ENCODE results near the gene PRKCA. TPM values are rescaled to one million over a fixed set of nuclear protein-coding genes. Genes with fewer than 3 reads are reported as not detected.

PRKCA gene
- total RNA-seq, 1 donor from 2014 or later: 16.4 TPM

- no peaks in the 10 kb centered on the region for H3K27me3 Mint-ChIP-seq
- no peak overlapping the region for H3K27ac Mint-ChIP-seq
- H3K9me3 Mint-ChIP-seq (ENCODE audit: low read depth): no peaks in the 10 kb centered on the region
- DNase-seq (ENCODE audit: low spot score, unreplicated experiment): no peak
- H3K4me3 Mint-ChIP-seq (ENCODE audit: low read depth): no peak overlapping the region
- H3K4me1 Mint-ChIP-seq (ENCODE audit: low read depth): no peaks in the 10 kb centered on the region
- peaks cover 1% of the 10 kb centered on the region for H3K36me3 Mint-ChIP-seq (ENCODE audit: insufficient read depth)
- TF ChIP-seq, protein P1, sequence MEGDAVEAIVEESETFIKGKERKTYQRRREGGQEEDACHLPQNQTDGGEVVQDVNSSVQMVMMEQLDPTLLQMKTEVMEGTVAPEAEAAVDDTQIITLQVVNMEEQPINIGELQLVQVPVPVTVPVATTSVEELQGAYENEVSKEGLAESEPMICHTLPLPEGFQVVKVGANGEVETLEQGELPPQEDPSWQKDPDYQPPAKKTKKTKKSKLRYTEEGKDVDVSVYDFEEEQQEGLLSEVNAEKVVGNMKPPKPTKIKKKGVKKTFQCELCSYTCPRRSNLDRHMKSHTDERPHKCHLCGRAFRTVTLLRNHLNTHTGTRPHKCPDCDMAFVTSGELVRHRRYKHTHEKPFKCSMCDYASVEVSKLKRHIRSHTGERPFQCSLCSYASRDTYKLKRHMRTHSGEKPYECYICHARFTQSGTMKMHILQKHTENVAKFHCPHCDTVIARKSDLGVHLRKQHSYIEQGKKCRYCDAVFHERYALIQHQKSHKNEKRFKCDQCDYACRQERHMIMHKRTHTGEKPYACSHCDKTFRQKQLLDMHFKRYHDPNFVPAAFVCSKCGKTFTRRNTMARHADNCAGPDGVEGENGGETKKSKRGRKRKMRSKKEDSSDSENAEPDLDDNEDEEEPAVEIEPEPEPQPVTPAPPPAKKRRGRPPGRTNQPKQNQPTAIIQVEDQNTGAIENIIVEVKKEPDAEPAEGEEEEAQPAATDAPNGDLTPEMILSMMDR (IDR thresholded peaks at IDR 0.05; ENCODE audit: unreplicated experiment): no peak
Measured at GRCh38 chr17:66515974-66516373, 213.6 kb downstream of the PRKCA start.

DNA sequence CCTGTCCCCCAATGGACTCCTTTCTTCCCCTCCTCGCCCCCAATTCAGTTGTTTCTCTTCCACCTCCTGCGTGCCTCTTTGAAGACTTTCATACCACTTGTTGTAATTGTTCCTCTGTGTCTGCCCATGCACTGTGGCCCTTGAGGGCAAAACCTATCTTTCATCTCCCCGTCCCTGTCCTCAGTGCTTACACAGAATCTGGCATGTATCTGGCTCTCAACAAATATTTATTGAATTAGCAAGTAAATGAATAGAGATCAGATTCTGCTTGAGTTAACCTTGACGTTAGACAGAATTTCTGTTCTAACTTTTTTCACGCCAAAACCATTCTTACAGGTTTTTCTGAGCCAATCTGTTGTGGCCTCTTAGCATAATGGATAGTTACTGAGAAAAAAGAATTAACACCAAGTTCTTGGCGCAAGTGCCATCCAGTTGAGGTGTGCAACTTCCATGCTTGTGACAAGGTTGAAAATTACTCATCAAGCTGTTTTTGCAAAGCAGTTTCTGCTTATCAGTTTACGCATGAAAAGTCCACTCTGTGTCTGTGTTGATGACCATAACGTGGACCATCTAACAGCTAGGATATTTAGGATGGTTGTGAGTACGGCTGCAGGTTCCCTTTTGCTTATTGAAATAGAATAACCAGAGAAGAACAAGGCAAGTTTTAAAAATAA is 215.1 kb downstream of the PRKCA start:
- Mint-ChIP-seq H3K27me3 (no peaks in the 10 kb centered on the region), H3K27ac (no peak overlapping the region), H3K4me1 (ENCODE audit: low read depth) (no peaks in the 10 kb centered on the region), H3K4me3 (ENCODE audit: low read depth) (no peak overlapping the region), H3K36me3 (ENCODE audit: insufficient read depth) (peaks cover 1% of the 10 kb centered on the region), H3K9me3 (ENCODE audit: low read depth) (no peaks in the 10 kb centered on the region)
- TF ChIP-seq, protein P1 (IDR thresholded peaks at IDR 0.05; ENCODE audit: unreplicated experiment): no peak
- no peak for DNase-seq (ENCODE audit: low spot score, unreplicated experiment)

DNA sequence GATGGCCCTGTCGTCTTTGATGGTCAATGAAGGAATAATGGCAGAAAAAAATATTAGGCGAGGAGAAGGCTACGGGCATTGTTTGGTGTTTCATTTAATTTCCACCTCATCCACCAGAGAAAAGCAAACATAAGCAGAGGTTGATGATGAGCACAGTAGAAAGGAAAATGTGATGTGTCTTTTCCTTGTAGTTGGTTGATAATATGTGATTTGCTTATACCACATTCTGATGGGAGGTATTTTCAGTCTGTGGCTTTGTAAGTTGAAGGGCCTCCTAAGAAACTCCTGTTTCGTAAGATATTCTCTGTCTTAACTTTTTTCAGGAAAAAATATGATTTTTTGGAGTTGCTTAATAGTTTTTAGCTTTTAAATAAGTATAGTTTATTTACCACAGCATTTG is 215.7 kb downstream of the PRKCA start:
- TF ChIP-seq, protein P1 (IDR thresholded peaks at IDR 0.05; ENCODE audit: unreplicated experiment): no peak

DNA sequence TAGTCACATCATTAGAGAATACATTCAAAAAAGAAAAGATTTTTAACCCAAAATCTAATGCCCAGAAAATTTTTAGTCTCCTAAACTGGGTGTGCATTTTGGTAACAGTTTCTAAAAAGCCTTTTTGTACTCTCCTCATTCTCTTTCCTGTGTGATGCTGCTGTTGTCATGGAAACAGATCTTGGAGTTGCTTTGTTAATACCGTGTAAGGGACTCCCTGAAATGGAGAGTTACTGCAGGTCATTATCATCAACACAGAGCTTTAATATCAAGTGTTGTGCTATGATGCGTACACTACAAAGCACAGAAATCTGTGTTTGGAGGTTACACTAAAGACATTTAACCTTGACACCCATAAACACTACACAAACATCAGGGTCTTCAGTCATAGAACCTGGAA is 216.3 kb downstream of the PRKCA start:
- Mint-ChIP-seq H3K27ac (no peak overlapping the region), H3K36me3 (ENCODE audit: insufficient read depth) (peaks cover 1% of the 10 kb centered on the region), H3K27me3 (no peaks in the 10 kb centered on the region), H3K4me1 (ENCODE audit: low read depth) (peaks cover 5% of the 10 kb centered on the region), H3K4me3 (ENCODE audit: low read depth) (no peak overlapping the region), H3K9me3 (ENCODE audit: low read depth) (no peaks in the 10 kb centered on the region)
- TF ChIP-seq, protein P1 (IDR thresholded peaks at IDR 0.05; ENCODE audit: unreplicated experiment): no peak
- no peak for DNase-seq (ENCODE audit: low spot score, unreplicated experiment)

More for the DNA sequence above, 215.7 kb downstream of the PRKCA start:
- H3K27ac Mint-ChIP-seq: no peak overlapping the region
- H3K9me3 Mint-ChIP-seq (ENCODE audit: low read depth): no peaks in the 10 kb centered on the region
- no peaks in the 10 kb centered on the region for H3K27me3 Mint-ChIP-seq
- DNase-seq (ENCODE audit: low spot score, unreplicated experiment): no peak
- H3K4me3 Mint-ChIP-seq (ENCODE audit: low read depth): no peak overlapping the region
- peaks cover 1% of the 10 kb centered on the region for H3K36me3 Mint-ChIP-seq (ENCODE audit: insufficient read depth)
- H3K4me1 Mint-ChIP-seq (ENCODE audit: low read depth): peaks cover 3% of the 10 kb centered on the region

GRCh38 chr17:66519154-66519553 is 216.7 kb downstream of the PRKCA start:
- H3K27ac Mint-ChIP-seq: no peak overlapping the region

More at GRCh38 chr17:66519154-66519553, 216.7 kb downstream of the PRKCA start:
- Mint-ChIP-seq H3K27me3 (no peaks in the 10 kb centered on the region), H3K9me3 (ENCODE audit: low read depth) (no peaks in the 10 kb centered on the region), H3K36me3 (ENCODE audit: insufficient read depth) (peaks cover 1% of the 10 kb centered on the region), H3K4me1 (ENCODE audit: low read depth) (peaks cover 5% of the 10 kb centered on the region), H3K4me3 (ENCODE audit: low read depth) (no peak overlapping the region)
- DNase-seq (ENCODE audit: low spot score, unreplicated experiment): no peak
- TF ChIP-seq, protein P1 (IDR thresholded peaks at IDR 0.05; ENCODE audit: unreplicated experiment): no peak

Measured in progenitor cell of endocrine pancreas (in vitro differentiated cells).